Mammary epithelial cell (primary cell): Measurements from ENCODE around the gene MAMLD1.

Source experiments
- CTCF ChIP-seq, 2 donors: IDR thresholded peaks in 1 of 2; conservative IDR thresholded peaks in 1 of 2; 2 replicates each; pipeline ENCODE4 v1.5.1; 2011 to 2012; ENCODE audit warnings: inconsistent platforms in 2 of 2, low read length in 2 of 2, mild to moderate bottlenecking in 2 of 2, control low read depth in 1 of 2, low read depth in 1 of 2; ENCODE audit not compliant: insufficient read depth in 1 of 2; ENCODE audit errors: extremely low read depth in 1 of 2
- EZH2 ChIP-seq: IDR thresholded peaks from 2 replicates; pipeline ENCODE4 v1.6.1; 2012; ENCODE audit warnings: low read length, inconsistent platforms, borderline replicate concordance

GRCh38 chrX:150489359-150490015 is 126.4 kb downstream of the MAMLD1 start:
- no peak for TF ChIP-seq CTCF (conservative IDR thresholded peaks at IDR 0.05 in 1 of 2, IDR thresholded peaks at IDR 0.05 in 1 of 2; ENCODE audit: extremely low read depth in 1 of 2, insufficient read depth in 1 of 2, low read depth in 1 of 2, low read length in 2 of 2)
- no peak for TF ChIP-seq EZH2
